Smooth muscle cell of the umbilical artery (primary cell): ENCODE results near the gene ZNF619. TPM values are rescaled to one million over a fixed set of nuclear protein-coding genes. Genes with fewer than 3 reads are reported as not detected.

Experiments
- total RNA-seq: library from RNA; depleted of rRNA; stranded (reverse); fragments of >200 nt; gene quantifications from 2 replicates; pipeline ENCODE4 v1.2.3, GENCODE V29; 2014

ZNF619 gene
- 4.8 and 5.6 TPM in 2 replicates for total RNA-seq

GRCh38 chr3:40476478-40477470 lies at the start of gene ZNF619:
ZNF619 (plus strand) TSS chr3:40477122; CDS start chr3:40477980, 858 bp downstream.

GRCh38 chr3:40456940-40457823 lies 19.7 kb upstream of the ZNF619 start, which contains the start of gene RPL14:
RPL14 (plus strand) TSS chr3:40457339; CDS start chr3:40457472, 133 bp downstream.

GRCh38 chr3:40505599-40506462 lies 28.9 kb downstream of the ZNF619 start, which contains the start of gene ZNF620:
ZNF620 (plus strand) TSS chr3:40506039; CDS start chr3:40506353, 314 bp downstream.

GRCh38 chr3:40524568-40525285 lies 47.8 kb downstream of the ZNF619 start, which contains the start of gene ZNF621:
ZNF621 (plus strand) TSS chr3:40524960; CDS start chr3:40525841, 881 bp downstream.

Other genes with a start within 250 kb of the ZNF619 start
- 18.5 and 31.2 TPM in 2 replicates for gene EIF1B, start 167.4 kb upstream of the ZNF619 start, total RNA-seq
- 0.14 and 0.30 TPM in 2 replicates for gene ENTPD3, start 89.9 kb upstream of the ZNF619 start, total RNA-seq
- 232 and 348 TPM in 2 replicates for gene RPL14, start 19.8 kb upstream of the ZNF619 start, total RNA-seq
- 0.30 and 0.92 TPM in 2 replicates for gene ZNF620, start 28.9 kb downstream of the ZNF619 start, total RNA-seq
- gene ZNF621, start 47.8 kb downstream of the ZNF619 start, total RNA-seq = 16.0 and 21.7 TPM in 2 replicates